Erythroblast (primary cell): ENCODE results near the gene PRKCZ.

Experiments used
- GATA1 ChIP-seq: IDR thresholded peaks from 2 replicates; pipeline ENCODE4 v1.6.1; 2011; ENCODE audit warnings: low read depth, mild to moderate bottlenecking, control low read depth, low read length, moderate library complexity
- POLR2A ChIP-seq: IDR thresholded peaks from 2 replicates; pipeline ENCODE4 v1.6.1; 2011; ENCODE audit warnings: mild to moderate bottlenecking, low read length

- TF ChIP-seq POLR2A: no peak
- TF ChIP-seq GATA1: no peak
Observed at GRCh38 chr1:2179283-2180013, 129.2 kb downstream of the PRKCZ start.
